Adrenal gland (tissue), 5 donors: Measurements from ENCODE around the gene C8G.

Experiments
- CTCF ChIP-seq, 6 experiments: fragments of 450-650 bp in 4 of 6; fragments of 200-600 bp in 2 of 6; sonication (generic) in 1 of 6; IDR thresholded peaks; 1 replicate in 5 of 6; 2 replicates in 1 of 6; pipeline versions ENCODE4 v1.5.1 to v1.8.0; 2016 to 2021; ENCODE audit warnings: antibody characterized with exemption in 6 of 6, mild to moderate bottlenecking in 2 of 6, moderate library complexity in 1 of 6
- POLR2A ChIP-seq, 2 donors: fragments of 450-650 bp; IDR thresholded peaks; one replicate each; pipeline ENCODE4 v1.6.1; 2017; ENCODE audit warnings: antibody characterized with exemption in 2 of 2, mild to moderate bottlenecking in 2 of 2, moderate library complexity in 1 of 2
- donor health status: DM: no; HTN: no; CAD: no.

DNA sequence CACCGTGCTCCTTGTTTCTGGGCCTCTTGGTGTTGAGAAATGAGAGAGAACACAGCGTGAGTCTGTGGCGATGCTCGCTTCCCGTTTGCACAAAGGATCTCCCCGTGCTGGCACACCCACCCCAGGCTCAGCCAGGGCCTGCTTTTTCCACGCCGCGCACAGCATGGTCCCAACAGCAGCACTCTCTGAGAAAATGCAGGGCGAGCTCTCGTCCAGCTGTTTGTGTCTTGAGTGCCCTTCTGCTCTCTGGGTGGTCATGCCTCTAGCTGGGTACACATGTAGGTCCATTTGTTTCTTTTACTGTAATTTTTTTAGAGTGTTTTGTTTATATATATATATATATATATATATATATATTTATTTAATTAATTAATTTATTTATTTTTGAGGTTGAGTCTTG lies 27.1 kb upstream of the C8G start:
- TF ChIP-seq CTCF (IDR thresholded peaks at IDR 0.05) (no peak), POLR2A (IDR thresholded peaks at IDR 0.05) (no peak)
